Measurements from ENCODE around the gene AIG1. TPM values are rescaled to one million over a fixed set of nuclear protein-coding genes. Genes with fewer than 3 reads are reported as not detected.

Gene AIG1
- total and polyA plus RNA-seq, 2 experiments from 2014 or later: 44.7 to 46.9 TPM

DNA sequence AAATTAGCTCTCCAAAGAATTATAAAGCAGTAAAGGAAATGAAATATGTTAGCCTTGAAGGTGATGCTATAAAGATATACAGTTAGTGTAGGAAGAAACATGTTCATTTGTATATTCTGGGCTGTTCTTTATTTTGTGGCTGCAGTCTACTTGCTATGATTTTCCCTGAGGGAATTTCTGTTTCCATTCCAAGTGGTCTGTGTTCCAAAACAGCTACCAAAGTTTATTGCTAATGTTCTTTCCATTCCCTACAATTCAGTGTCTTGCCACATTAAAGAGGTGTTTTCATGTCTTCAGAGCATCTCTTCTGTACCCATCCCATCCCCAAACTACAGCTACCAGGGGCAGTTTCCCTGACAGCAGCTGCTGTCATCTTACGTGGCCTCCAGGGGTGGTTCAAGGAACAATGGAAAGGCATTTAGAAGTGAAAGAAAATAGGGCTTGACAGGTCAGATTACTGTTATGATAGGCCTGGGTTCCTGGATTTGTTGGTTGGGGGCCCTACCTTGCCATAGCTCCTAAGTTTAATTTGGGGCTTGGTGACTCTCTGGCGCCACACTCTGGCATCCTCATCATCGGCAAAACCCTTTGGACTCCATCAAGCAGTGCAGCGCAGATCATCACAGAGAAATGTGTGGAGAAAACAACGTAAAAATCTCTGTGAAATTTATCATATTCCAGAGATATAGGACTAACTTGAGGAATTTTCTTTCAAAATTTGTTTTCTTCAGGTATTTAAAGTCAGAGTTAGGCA, 33.8 kb upstream of the AIG1 start:
- no peak overlapping the region for H2AFZ ChIP-seq
- no peaks in the 10 kb centered on the region for H4K20me1 ChIP-seq (ENCODE audit: insufficient read depth)
- H3K36me3 ChIP-seq (ENCODE audit: low read depth): no peaks in the 10 kb centered on the region
- H3F3A ChIP-seq (ENCODE audit: insufficient read depth): no peaks in the 10 kb centered on the region
- WGBS, 2 experiments (ENCODE audit: low coverage in 1 of 2, low lambda C conversion rate in 2 of 2, missing lambda C conversion rate in 2 of 2): 69 to 78% methylated on average over 5 of the region's 5 CpGs
- no peak overlapping the region for H3K27ac ChIP-seq
- H3K9me2 ChIP-seq (ENCODE audit: insufficient read depth): no peaks in the 10 kb centered on the region
- no peak overlapping the region for H3K4me3 ChIP-seq
- H3K4me2 ChIP-seq (ENCODE audit: unreplicated experiment): no peak overlapping the region
- H3K79me2 ChIP-seq (ENCODE audit: insufficient read depth): no peaks in the 10 kb centered on the region
- H3K9ac ChIP-seq: no peak overlapping the region
- in situ Hi-C loops (cut with MboI): no loop called here
- no peaks in the 10 kb centered on the region for H3K9me3 ChIP-seq (ENCODE audit: low read depth)
- DNase-seq: peak; percentile 23
- TF ChIP-seq EZH2 (IDR thresholded peaks at IDR 0.05; ENCODE audit: insufficient read depth, poor library complexity, severe bottlenecking): no peak
- TF ChIP-seq EZH2phosphoT487 (IDR thresholded peaks at IDR 0.05; ENCODE audit: insufficient read depth, low read depth): no peak
- H3K27me3 ChIP-seq (replicated peaks; ENCODE audit: insufficient read depth): no peaks in the 10 kb centered on the region
- H3K4me1 ChIP-seq (ENCODE audit: insufficient read depth): no peaks in the 10 kb centered on the region; the same call in 1 of the 2 replicates

- H4K20me1 ChIP-seq (ENCODE audit: insufficient read depth): no peaks in the 10 kb centered on the region
- DNase-seq: no peak
- in situ Hi-C loops (cut with MboI): no loop called here
- H3K36me3 ChIP-seq (ENCODE audit: low read depth): no peaks in the 10 kb centered on the region
- TF ChIP-seq EZH2 (IDR thresholded peaks at IDR 0.05; ENCODE audit: insufficient read depth, poor library complexity, severe bottlenecking) (no peak), EZH2phosphoT487 (IDR thresholded peaks at IDR 0.05; ENCODE audit: insufficient read depth, low read depth) (no peak)
- H3K9me3 ChIP-seq (ENCODE audit: low read depth): no peaks in the 10 kb centered on the region
- H3F3A ChIP-seq (ENCODE audit: insufficient read depth): no peaks in the 10 kb centered on the region
- H3K27ac ChIP-seq: no peak overlapping the region
- H3K9ac ChIP-seq: no peak overlapping the region
- no peaks in the 10 kb centered on the region for H3K79me2 ChIP-seq (ENCODE audit: insufficient read depth)
- H3K4me3 ChIP-seq: no peak overlapping the region
- 73 to 75% methylated on average over 9 of the region's 9 CpGs for WGBS, 2 experiments (ENCODE audit: low coverage in 1 of 2, low lambda C conversion rate in 2 of 2, missing lambda C conversion rate in 2 of 2)
- no peaks in the 10 kb centered on the region; the same call in 1 of the 2 replicates for H3K9me2 ChIP-seq (ENCODE audit: insufficient read depth)
- no peak overlapping the region for H3K4me2 ChIP-seq (ENCODE audit: unreplicated experiment)
- no peaks in the 10 kb centered on the region for H3K4me1 ChIP-seq (ENCODE audit: insufficient read depth)
- H2AFZ ChIP-seq: no peak overlapping the region
- no peaks in the 10 kb centered on the region for H3K27me3 ChIP-seq (replicated peaks; ENCODE audit: insufficient read depth)
Observed at GRCh38 chr6:143034689-143035334, 25.9 kb upstream of the AIG1 start.

DNA sequence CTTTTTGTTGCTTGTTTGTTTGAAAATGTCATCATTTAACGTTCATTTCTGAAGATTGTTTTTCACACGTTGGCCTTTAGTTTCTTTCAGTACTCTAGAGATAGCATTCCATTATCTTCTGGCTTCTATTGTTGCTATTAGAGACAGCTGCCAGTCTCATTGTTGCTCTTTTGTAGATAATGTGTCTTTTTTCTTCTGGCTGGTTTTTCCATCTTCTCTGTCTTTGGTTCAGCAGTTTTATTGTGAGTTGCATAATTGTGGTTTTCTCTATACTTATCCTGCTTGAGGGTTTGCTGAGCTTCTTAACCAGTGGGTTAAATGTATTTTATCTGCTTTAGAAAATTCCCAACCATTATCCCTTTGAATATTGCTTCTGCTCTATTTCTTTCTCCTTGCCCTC, 23.2 kb upstream of the AIG1 start:
- no peak for DNase-seq
- in situ Hi-C loops (cut with MboI): no loop called here
- Histone ChIP-seq H3K36me3 (ENCODE audit: low read depth) (no peaks in the 10 kb centered on the region), H3K27me3 (replicated peaks; ENCODE audit: insufficient read depth) (no peaks in the 10 kb centered on the region), H3F3A (ENCODE audit: insufficient read depth) (no peaks in the 10 kb centered on the region), H3K79me2 (ENCODE audit: insufficient read depth) (no peaks in the 10 kb centered on the region), H3K4me1 (ENCODE audit: insufficient read depth) (no peaks in the 10 kb centered on the region), H3K27ac (no peak overlapping the region), H2AFZ (no peak overlapping the region), H3K9me2 (ENCODE audit: insufficient read depth) (no peaks in the 10 kb centered on the region; the same call in 1 of the 2 replicates), H4K20me1 (ENCODE audit: insufficient read depth) (no peaks in the 10 kb centered on the region), H3K9ac (no peak overlapping the region), H3K4me3 (no peak overlapping the region), H3K9me3 (ENCODE audit: low read depth) (no peaks in the 10 kb centered on the region), H3K4me2 (ENCODE audit: unreplicated experiment) (no peak overlapping the region)
- no peak for TF ChIP-seq EZH2 (IDR thresholded peaks at IDR 0.05; ENCODE audit: insufficient read depth, poor library complexity, severe bottlenecking)
- TF ChIP-seq EZH2phosphoT487 (IDR thresholded peaks at IDR 0.05; ENCODE audit: insufficient read depth, low read depth): no peak
- 60 to 62% methylated on average over 2 of the region's 2 CpGs for WGBS, 2 experiments (ENCODE audit: low coverage in 1 of 2, low lambda C conversion rate in 2 of 2, missing lambda C conversion rate in 2 of 2)

DNA sequence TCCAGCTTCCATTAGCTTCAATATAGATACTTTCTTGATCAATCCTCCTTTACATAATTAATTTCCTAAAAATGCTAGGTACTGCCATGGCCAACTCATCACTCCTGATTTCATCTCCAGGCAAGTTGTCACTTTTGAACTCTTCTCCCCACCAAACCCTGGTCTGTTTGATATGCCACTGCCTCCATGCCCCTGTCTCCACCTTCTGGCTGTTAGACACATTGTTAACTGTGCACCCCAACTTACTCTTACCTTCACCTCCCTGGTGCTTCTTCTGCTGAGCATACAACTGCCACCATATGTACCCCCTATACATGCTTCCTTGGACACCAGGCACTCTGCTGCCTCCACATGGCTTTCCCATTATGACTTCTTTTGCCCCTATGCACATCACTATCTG, 21.9 kb upstream of the AIG1 start:
- no peak for DNase-seq
- H4K20me1 ChIP-seq (ENCODE audit: insufficient read depth): no peaks in the 10 kb centered on the region
- in situ Hi-C loops (cut with MboI): no loop called here
- H3K27me3 ChIP-seq (replicated peaks; ENCODE audit: insufficient read depth): no peaks in the 10 kb centered on the region
- no peak overlapping the region for H3K27ac ChIP-seq
- no peak overlapping the region for H3K9ac ChIP-seq
- H3K4me1 ChIP-seq (ENCODE audit: insufficient read depth): no peaks in the 10 kb centered on the region
- TF ChIP-seq EZH2phosphoT487 (IDR thresholded peaks at IDR 0.05; ENCODE audit: insufficient read depth, low read depth): no peak
- TF ChIP-seq EZH2 (IDR thresholded peaks at IDR 0.05; ENCODE audit: insufficient read depth, poor library complexity, severe bottlenecking): no peak
- H3K79me2 ChIP-seq (ENCODE audit: insufficient read depth): no peaks in the 10 kb centered on the region
- no peak overlapping the region for H3K4me3 ChIP-seq
- H2AFZ ChIP-seq: no peak overlapping the region
- no peaks in the 10 kb centered on the region for H3K36me3 ChIP-seq (ENCODE audit: low read depth)
- H3F3A ChIP-seq (ENCODE audit: insufficient read depth): no peaks in the 10 kb centered on the region
- H3K4me2 ChIP-seq (ENCODE audit: unreplicated experiment): no peak overlapping the region
- H3K9me3 ChIP-seq (ENCODE audit: low read depth): no peaks in the 10 kb centered on the region
- H3K9me2 ChIP-seq (ENCODE audit: insufficient read depth): no peaks in the 10 kb centered on the region; the same call in 1 of the 2 replicates

Measured in GM23248 (cell line).